PC-3 (cell line): ENCODE measurements around the gene MACROD2. TPM values are rescaled to one million over a fixed set of nuclear protein-coding genes. Genes with fewer than 3 reads are reported as not detected.
A peak's percentile ranks its signal among the peaks of the same experiment; 100 is the strongest.

ENCODE experiments used
- ATAC-seq: fragments of 200-7000 bp; cut with Tn5 transposase; 2 replicates; pipeline ENCODE4 v1.9.1; 2020; ENCODE audit warnings: mild to moderate bottlenecking, moderate library complexity
- BruUV-seq: library from RNA; stranded (reverse); fragments of 400-500 nt; replicated peaks from 2 replicates; lab custom pipeline; 2021; lab: Mats Ljungman, UMichigan
- CTCF ChIA-PET: fragments of 300-600 bp; sonication (Branson Sonifier 250); formaldehyde crosslinking; loops from one replicate; lab custom pipeline; 2022; ENCODE audit warnings: antibody characterized with exemption; lab: Charles Lee
- POLR2A ChIA-PET: fragments of 300-600 bp; sonication (Branson Sonifier 250); formaldehyde crosslinking; loops from one replicate; lab custom pipeline; 2022; ENCODE audit warnings: antibody characterized with exemption; ENCODE audit not compliant: unreplicated experiment; lab: Charles Lee
- DNase-seq: peaks from one replicate; pipeline ENCODE4 v3.0.0-alpha.2; 2015
- H2AFZ ChIP-seq: fragments of 300-600 bp; sonication (generic); 2 replicates; pipeline ENCODE4 v1.6.0; 2016; ENCODE audit warnings: antibody characterized with exemption, low read length
- H3F3A ChIP-seq: fragments of 300-600 bp; sonication (generic); one replicate; pipeline ENCODE4 v1.6.0; 2017; ENCODE audit warnings: antibody characterized with exemption, low read length, control low read depth, mild to moderate bottlenecking; ENCODE audit not compliant: unreplicated experiment
- H3K27ac ChIP-seq: fragments of 300-600 bp; sonication (generic); 2 replicates; pipeline ENCODE4 v1.5.1; 2016; ENCODE audit warnings: mild to moderate bottlenecking, low read length
- H3K27me3 ChIP-seq: fragments of 300-600 bp; sonication (generic); 2 replicates; pipeline ENCODE4 v1.6.1; 2016; ENCODE audit warnings: low read length, mixed read lengths
- H3K36me3 ChIP-seq: fragments of 300-600 bp; sonication (generic); 2 replicates; pipeline ENCODE4 v1.6.1; 2016; ENCODE audit warnings: low read depth, mixed run types, low read length, mixed read lengths
- H3K4me1 ChIP-seq: fragments of 300-600 bp; sonication (generic); 2 replicates; pipeline ENCODE4 v1.5.1; 2016; ENCODE audit warnings: low read length; ENCODE audit not compliant: insufficient read depth
- H3K4me2 ChIP-seq: fragments of 300-600 bp; sonication (generic); 2 replicates; pipeline ENCODE4 v1.6.0; 2016; ENCODE audit warnings: low read length
- H3K4me3 ChIP-seq: fragments of 300-600 bp; sonication (generic); 2 replicates; pipeline ENCODE4 v1.5.1; 2016; ENCODE audit warnings: mild to moderate bottlenecking, low read length, mixed read lengths
- H3K79me2 ChIP-seq: fragments of 300-600 bp; sonication (generic); 2 replicates; pipeline ENCODE4 v1.6.1; 2017; ENCODE audit warnings: low read length, mixed read lengths
- H3K9ac ChIP-seq: fragments of 300-600 bp; sonication (generic); 2 replicates; pipeline ENCODE4 v1.6.0; 2016; ENCODE audit warnings: mild to moderate bottlenecking, low read length
- H3K9me2 ChIP-seq: fragments of 300-600 bp; sonication (generic); replicated peaks from 2 replicates; pipeline ENCODE4 v1.6.1; 2016; ENCODE audit warnings: mixed run types, low read length, mixed read lengths
- H3K9me3 ChIP-seq: fragments of 300-600 bp; sonication (generic); 2 replicates; pipeline ENCODE4 v1.6.1; 2016; ENCODE audit warnings: low read length, mixed read lengths
- H4K20me1 ChIP-seq: fragments of 300-600 bp; sonication (generic); 2 replicates; pipeline ENCODE4 v1.6.1; 2016; ENCODE audit warnings: low read length, mixed read lengths
- CTCF ChIP-seq: fragments of 300-600 bp; sonication (generic); conservative IDR thresholded peaks from 2 replicates; pipeline ENCODE4 v1.5.1; 2017; ENCODE audit warnings: antibody characterized with exemption, low read depth, mild to moderate bottlenecking, low read length
- EZH2 ChIP-seq: fragments of 300-600 bp; sonication (generic); IDR thresholded peaks from one replicate; pipeline ENCODE4 v1.6.1; 2017; ENCODE audit warnings: antibody characterized with exemption, mild to moderate bottlenecking, low read length; ENCODE audit not compliant: unreplicated experiment
- EZH2phosphoT487 ChIP-seq: fragments of 300-600 bp; sonication (generic); IDR thresholded peaks from 2 replicates; pipeline ENCODE4 v1.6.1; 2018; ENCODE audit warnings: mild to moderate bottlenecking, antibody characterized with exemption, low read length, borderline replicate concordance
- intact Hi-C: fragments of 100-400 bp; cut with micrococcal nuclease; formaldehyde crosslinking; loops from 2 replicates; pipeline ENCODE4 v1.9.0; 2023
- total RNA-seq: library from RNA; depleted of rRNA; stranded (reverse); fragments of >200 nt; gene quantifications from 2 replicates; pipeline ENCODE4 v1.2.3, GENCODE V29; 2014

MACROD2 gene
- total RNA-seq, 1 experiment from 2014 or later, result 3.1 TPM

DNA sequence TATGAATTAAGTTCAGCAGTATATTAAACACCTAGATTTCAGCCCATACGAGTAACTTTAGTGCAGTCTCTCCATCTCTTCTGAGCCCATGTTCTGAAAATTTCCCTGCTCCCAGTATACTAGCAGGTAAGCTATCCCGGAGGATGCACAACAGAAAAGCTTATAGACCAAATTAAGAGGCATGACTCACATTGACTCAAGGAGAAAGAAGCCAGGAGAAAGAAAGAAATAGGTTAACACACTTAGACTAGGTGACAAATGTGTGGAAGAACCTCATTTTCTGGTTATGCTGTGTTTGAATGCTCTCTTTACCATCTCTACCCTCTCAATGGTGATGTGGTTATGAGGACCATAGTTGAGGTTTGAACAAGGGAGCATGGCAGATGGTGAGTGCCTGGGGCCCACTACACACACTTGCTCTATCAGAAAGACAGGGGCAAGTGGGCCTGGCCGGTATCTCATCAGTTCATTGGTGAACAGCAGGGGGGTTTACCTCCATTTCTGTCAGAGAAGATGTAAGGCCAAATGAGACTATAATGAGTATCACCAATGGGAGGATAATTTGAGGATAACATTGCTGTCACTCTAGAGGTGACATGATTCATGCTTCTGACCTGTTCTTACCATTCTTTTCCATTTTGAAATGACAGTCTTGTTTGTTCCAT is 1244.4 kb downstream of the MACROD2 start:
- Histone ChIP-seq H3K4me1 (no peaks in the 10 kb centered on the region), H3K79me2 (no peaks in the 10 kb centered on the region), H3F3A (no peaks in the 10 kb centered on the region), H3K9me3 (no peaks in the 10 kb centered on the region), H3K36me3 (no peaks in the 10 kb centered on the region), H3K9ac (no peak overlapping the region), H3K27ac (no peak overlapping the region), H3K4me2 (no peak overlapping the region), H2AFZ (no peak overlapping the region), H4K20me1 (no peaks in the 10 kb centered on the region), H3K4me3 (no peak overlapping the region), H3K9me2 (no peaks in the 10 kb centered on the region), H3K27me3 (no peaks in the 10 kb centered on the region)
- no TSS peak for BruUV-seq
- CTCF ChIA-PET, result interaction anchor here (0.6 kb wide), 1 partner anchor 414 kb away, joined by 6 read pairs; no protein-coding TSS in a partner anchor
- TF ChIP-seq CTCF, result no peak
- TF ChIP-seq EZH2phosphoT487, result no peak
- intact Hi-C loops, result loop anchor here (10.0 kb wide), 1 partner anchor 495 kb away; no protein-coding TSS in a partner anchor
- POLR2A ChIA-PET, result interaction anchor here (0.6 kb wide), 1 partner anchor 417 kb away, joined by 6 read pairs; no protein-coding TSS in a partner anchor
- DNase-seq (peak; percentile 53), ATAC-seq (peak; percentile 68)

DNA sequence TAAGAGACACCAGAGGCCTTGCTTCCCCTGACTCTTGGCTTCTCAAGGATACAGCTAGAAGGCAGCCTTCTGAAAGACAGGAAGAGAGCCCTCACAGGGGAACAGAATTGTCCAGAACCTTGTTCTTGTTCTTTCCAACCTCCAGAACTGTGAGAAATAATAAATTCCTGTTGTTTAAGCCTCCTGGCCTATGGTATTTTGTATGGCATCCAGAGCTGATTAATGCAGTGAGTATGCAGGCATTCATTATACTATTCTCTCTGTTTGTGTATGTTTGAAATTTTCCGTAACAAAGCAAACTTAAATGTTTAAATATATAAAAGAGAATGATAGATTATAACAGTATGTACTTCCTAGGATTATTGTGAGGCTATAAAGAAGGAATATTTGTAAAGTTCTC is 1245.5 kb downstream of the MACROD2 start:
- H3K79me2 ChIP-seq, result no peaks in the 10 kb centered on the region
- no peaks in the 10 kb centered on the region for H3K9me3 ChIP-seq
- no peak for DNase-seq
- H3K4me2 ChIP-seq, result no peak overlapping the region
- H4K20me1 ChIP-seq, result no peaks in the 10 kb centered on the region
- no peaks in the 10 kb centered on the region for H3K9me2 ChIP-seq
- BruUV-seq, result no TSS peak
- peak; percentile 49 for ATAC-seq
- no peak overlapping the region for H3K27ac ChIP-seq
- TF ChIP-seq CTCF (no peak), EZH2 (no peak), EZH2phosphoT487 (no peak)
- intact Hi-C loops, result no loop called here
- H3K27me3 ChIP-seq, result no peaks in the 10 kb centered on the region
- ChIA-PET POLR2A (no interaction called here), CTCF (no interaction called here)
- no peaks in the 10 kb centered on the region for H3F3A ChIP-seq
- no peaks in the 10 kb centered on the region for H3K4me1 ChIP-seq
- no peak overlapping the region for H2AFZ ChIP-seq
- no peak overlapping the region for H3K4me3 ChIP-seq
- H3K9ac ChIP-seq, result no peak overlapping the region
- H3K36me3 ChIP-seq, result no peaks in the 10 kb centered on the region

DNA sequence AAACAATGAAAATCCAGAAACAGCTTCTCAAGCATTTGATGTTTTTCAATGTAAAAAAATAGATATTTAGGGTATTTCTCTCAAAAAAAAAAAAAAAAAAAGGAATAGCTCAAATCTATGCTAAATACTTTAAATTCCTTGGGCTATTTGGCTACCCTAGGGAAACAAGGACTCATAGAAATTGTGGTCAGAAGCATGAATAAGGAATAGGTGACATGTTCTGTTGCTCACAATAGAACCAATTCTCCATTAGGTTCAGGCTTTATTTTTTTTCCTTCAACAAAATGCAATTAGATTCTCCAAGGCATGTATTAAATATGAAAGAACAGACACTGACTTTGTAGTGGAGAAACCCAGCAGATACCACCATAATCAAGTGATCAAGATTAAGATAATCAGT is 1246.4 kb downstream of the MACROD2 start:
- no TSS peak for BruUV-seq
- Histone ChIP-seq H3K4me3 (no peak overlapping the region), H3K4me1 (no peaks in the 10 kb centered on the region), H3K4me2 (no peak overlapping the region), H3K9me2 (no peaks in the 10 kb centered on the region), H3K9ac (no peak overlapping the region), H3K79me2 (no peaks in the 10 kb centered on the region), H3K27ac (no peak overlapping the region), H4K20me1 (no peaks in the 10 kb centered on the region), H3K36me3 (no peaks in the 10 kb centered on the region), H3F3A (no peaks in the 10 kb centered on the region), H3K27me3 (no peaks in the 10 kb centered on the region), H3K9me3 (no peaks in the 10 kb centered on the region), H2AFZ (no peak overlapping the region)
- intact Hi-C loops, result no loop called here
- POLR2A ChIA-PET, result no interaction called here
- ATAC-seq (no peak), DNase-seq (no peak)
- TF ChIP-seq EZH2, result no peak
- no peak for TF ChIP-seq CTCF
- no peak for TF ChIP-seq EZH2phosphoT487
- CTCF ChIA-PET, result no interaction called here
